HCT116 (cell line): ENCODE data around the gene PARVA. TPM values are rescaled to one million over a fixed set of nuclear protein-coding genes. Genes with fewer than 3 reads are reported as not detected.

Experiments used
- ATAC-seq: fragments of 200-7000 bp; cut with Tn5 transposase; 2 replicates; pipeline ENCODE4 v1.9.1; 2020; ENCODE audit warnings: mild to moderate bottlenecking, moderate library complexity
- BruUV-seq: library from RNA; stranded (reverse); fragments of 400-500 nt; replicated peaks from 2 replicates; lab custom pipeline; 2021; lab: Mats Ljungman, UMichigan
- CTCF ChIA-PET: fragments of 300-600 bp; sonication (Branson Sonifier 250); formaldehyde crosslinking; loops from one replicate; lab custom pipeline; 2021; ENCODE audit warnings: antibody characterized with exemption; lab: Charles Lee
- POLR2A ChIA-PET: fragments of 300-600, 350-600 bp; sonication (Branson Sonifier 250); formaldehyde crosslinking; loops from one replicate; lab custom pipeline; 2021; ENCODE audit warnings: antibody characterized with exemption; lab: Charles Lee
- RAD21 ChIA-PET, 2 experiments: fragments of 300-600 bp; sonication (Branson Sonifier 250); formaldehyde crosslinking; loops; one replicate each; lab custom pipeline; 2023; ENCODE audit warnings: low total read pairs in 2 of 2; ENCODE audit not compliant: uncharacterized antibody in 2 of 2, unreplicated experiment in 2 of 2, low non-redundant PET in 1 of 2; lab: Charles Lee
- DNase-seq: peaks from one replicate; pipeline ENCODE4 v3.0.0-alpha.2; 2010; ENCODE audit warnings: low read depth, low spot score
- H2AFZ ChIP-seq: fragments of 200-600 bp; shearing (Covaris generic), sonication (generic); 2 replicates; pipeline ENCODE4 v1.6.1; 2017; ENCODE audit warnings: low read depth, mixed run types, mixed read lengths, antibody characterized with exemption, low read length; ENCODE audit not compliant: poor library complexity, severe bottlenecking
- H3K27ac ChIP-seq: 2 replicates; pipeline ENCODE4 v1.5.1; 2012; ENCODE audit warnings: low read depth, low read length
- H3K27me3 ChIP-seq: fragments of 200-600 bp; sonication (generic); 2 replicates; pipeline ENCODE4 v1.6.1; 2016; ENCODE audit warnings: mixed run types, low read length, mixed read lengths; ENCODE audit not compliant: insufficient read depth
- H3K36me3 ChIP-seq, 2 experiments: fragments of 200-500 bp in 1 of 2; fragments of 200-600 bp in 1 of 2; sonication (Bioruptor generic) in 1 of 2; sonication (generic) in 1 of 2; 2 replicates each; pipeline versions ENCODE4 v1.5.1 to v1.6.1; 2014 to 2016; ENCODE audit warnings: low read length in 2 of 2, inconsistent platforms in 1 of 2, mixed read lengths in 1 of 2, mixed run types in 1 of 2; ENCODE audit not compliant: insufficient read depth in 2 of 2, control insufficient read depth in 1 of 2
- H3K4me1 ChIP-seq, 2 experiments: fragments of 200-600 bp in 1 of 2; sonication (generic) in 1 of 2; 2 replicates each; pipeline versions ENCODE4 v1.5.1 to v1.6.1; 2012 to 2017; ENCODE audit warnings: low read length in 2 of 2, inconsistent platforms in 1 of 2, mild to moderate bottlenecking in 1 of 2, mixed read lengths in 1 of 2, mixed run types in 1 of 2, moderate library complexity in 1 of 2; ENCODE audit not compliant: insufficient read depth in 2 of 2, control insufficient read depth in 1 of 2
- H3K4me2 ChIP-seq: fragments of 200-600 bp; sonication (generic); 2 replicates; pipeline ENCODE4 v1.6.1; 2017; ENCODE audit warnings: mixed run types, low read length, mixed read lengths
- H3K4me3 ChIP-seq, 2 experiments: fragments of 200-600 bp in 1 of 2; sonication (generic) in 1 of 2; replicated peaks in 1 of 2; 2 replicates each; pipeline ENCODE4 v1.5.1; 2011 to 2016; ENCODE audit warnings: low read length in 2 of 2, control low read depth in 1 of 2, low read depth in 1 of 2, mild to moderate bottlenecking in 1 of 2, mixed read lengths in 1 of 2, mixed run types in 1 of 2
- H3K79me2 ChIP-seq: fragments of 200-600 bp; sonication (generic); 2 replicates; pipeline ENCODE4 v1.6.1; 2017; ENCODE audit warnings: mild to moderate bottlenecking, mixed run types, low read length, moderate library complexity, mixed read lengths; ENCODE audit not compliant: insufficient read depth
- H3K9ac ChIP-seq: fragments of 200-600 bp; sonication (generic); 2 replicates; pipeline ENCODE4 v1.6.1; 2016; ENCODE audit warnings: low read length, mixed read lengths
- H3K9me2 ChIP-seq: fragments of 200-600 bp; sonication (generic), shearing (Covaris generic); 2 replicates; pipeline ENCODE4 v1.6.1; 2017; ENCODE audit warnings: mixed run types, mild to moderate bottlenecking, moderate library complexity; ENCODE audit not compliant: insufficient read depth
- H3K9me3 ChIP-seq, 2 experiments: fragments of 200-500 bp in 1 of 2; fragments of 200-600 bp in 1 of 2; sonication (Bioruptor generic) in 1 of 2; sonication (generic) in 1 of 2; 2 replicates each; pipeline ENCODE4 v1.6.1; 2014 to 2017; ENCODE audit warnings: low read length in 2 of 2, mixed read lengths in 2 of 2, inconsistent platforms in 1 of 2, low read depth in 1 of 2, mild to moderate bottlenecking in 1 of 2, mixed run types in 1 of 2, moderate library complexity in 1 of 2; ENCODE audit not compliant: control insufficient read depth in 1 of 2, insufficient read depth in 1 of 2
- H4K20me1 ChIP-seq: fragments of 200-600 bp; sonication (generic), shearing (Covaris generic); 2 replicates; pipeline ENCODE4 v1.6.1; 2017; ENCODE audit warnings: mixed run types, mild to moderate bottlenecking, moderate library complexity; ENCODE audit not compliant: insufficient read depth
- CBX3 ChIP-seq: IDR thresholded peaks from 2 replicates; pipeline ENCODE4 v1.6.1; 2012; ENCODE audit warnings: low read depth
- CEBPB ChIP-seq: IDR thresholded peaks from 2 replicates; pipeline ENCODE4 v1.6.1; 2012; ENCODE audit warnings: low read depth
- EGR1 ChIP-seq: IDR thresholded peaks from 2 replicates; pipeline ENCODE4 v1.6.1; 2012; ENCODE audit warnings: low read depth
- ELF1 ChIP-seq: IDR thresholded peaks from 2 replicates; pipeline ENCODE4 v1.6.1; 2012; ENCODE audit warnings: low read depth, borderline replicate concordance
- EZH2 ChIP-seq: fragments of 200-600 bp; sonication (generic); IDR thresholded peaks from 2 replicates; pipeline ENCODE4 v1.6.1; 2017; ENCODE audit warnings: antibody characterized with exemption, mixed run types
- EZH2phosphoT487 ChIP-seq: fragments of 200-600 bp; IDR thresholded peaks from 2 replicates; pipeline ENCODE4 v1.6.1; 2018; ENCODE audit warnings: antibody characterized with exemption, borderline replicate concordance
- FOSL1 ChIP-seq: IDR thresholded peaks from 2 replicates; pipeline ENCODE4 v1.6.1; 2012; ENCODE audit warnings: low read depth
- POLR2A ChIP-seq: IDR thresholded peaks from 2 replicates; pipeline ENCODE4 v1.7.0; 2011; ENCODE audit warnings: borderline replicate concordance; ENCODE audit not compliant: insufficient read depth, insufficient read length; ENCODE audit errors: extremely low read depth
- POLR2AphosphoS5 ChIP-seq: IDR thresholded peaks from 2 replicates; pipeline ENCODE4 v1.6.1; 2011; ENCODE audit warnings: mild to moderate bottlenecking, low read depth, low read length, moderate library complexity
- SIN3A ChIP-seq: IDR thresholded peaks from 2 replicates; pipeline ENCODE4 v1.6.1; 2012; ENCODE audit warnings: low read depth
- SP1 ChIP-seq: IDR thresholded peaks from 2 replicates; pipeline ENCODE4 v1.6.1; 2012; ENCODE audit warnings: low read depth
- SRF ChIP-seq: IDR thresholded peaks from 2 replicates; pipeline ENCODE4 v1.6.1; 2012; ENCODE audit warnings: low read depth
- YY1 ChIP-seq: IDR thresholded peaks from 2 replicates; pipeline ENCODE4 v1.6.1; 2011; ENCODE audit warnings: low read length, low read depth, moderate library complexity, mild to moderate bottlenecking; ENCODE audit not compliant: insufficient replicate concordance; ENCODE audit errors: extremely low read depth
- ZFX ChIP-seq: fragments of 450-650 bp; IDR thresholded peaks from 2 replicates; pipeline ENCODE4 v1.6.1; 2017
- ZNF274 ChIP-seq: fragments of 200-500 bp; sonication (Bioruptor generic); IDR thresholded peaks from 2 replicates; pipeline ENCODE4 v1.6.1; 2014; ENCODE audit warnings: mild to moderate bottlenecking, low read depth, low read length, inconsistent platforms
- intact Hi-C: fragments of 100-400 bp; cut with micrococcal nuclease; formaldehyde crosslinking; loops from 2 replicates; pipeline ENCODE4 v1.10.0; 2022
- total RNA-seq: library from RNA; stranded (reverse); gene quantifications from one replicate; pipeline ENCODE4 v1.2.1, GENCODE V29; 2021; ENCODE audit not compliant: unreplicated experiment
- TF ChIP-seq, protein P1 (sequence below): IDR thresholded peaks from 2 replicates; pipeline ENCODE4 v1.6.1; 2012
- TF ChIP-seq, protein P2 (sequence below), 3 experiments: fragments of 200-600 bp in 1 of 3; sonication (generic) in 1 of 3; IDR thresholded peaks in 2 of 3; conservative IDR thresholded peaks in 1 of 3; 2 replicates each; pipeline ENCODE4 v1.5.1; 2012 to 2017; ENCODE audit warnings: low read depth in 2 of 3, low read length in 2 of 3, antibody characterized with exemption in 1 of 3, borderline replicate concordance in 1 of 3, control low read depth in 1 of 3, mild to moderate bottlenecking in 1 of 3, mixed read lengths in 1 of 3, mixed run types in 1 of 3, moderate library complexity in 1 of 3; ENCODE audit not compliant: insufficient read depth in 1 of 3
- TF ChIP-seq, protein P3 (sequence below): IDR thresholded peaks from 2 replicates; pipeline ENCODE4 v1.6.1; 2011; ENCODE audit warnings: mild to moderate bottlenecking, low read length, moderate library complexity; ENCODE audit not compliant: insufficient replicate concordance; ENCODE audit errors: extremely low read depth
- TF ChIP-seq, protein P4 (sequence below): IDR thresholded peaks from 2 replicates; pipeline ENCODE4 v1.6.1; 2012; ENCODE audit warnings: low read depth

The PARVA gene
- total RNA-seq, 1 experiment from 2014 or later, result 18.4 TPM

DNA sequence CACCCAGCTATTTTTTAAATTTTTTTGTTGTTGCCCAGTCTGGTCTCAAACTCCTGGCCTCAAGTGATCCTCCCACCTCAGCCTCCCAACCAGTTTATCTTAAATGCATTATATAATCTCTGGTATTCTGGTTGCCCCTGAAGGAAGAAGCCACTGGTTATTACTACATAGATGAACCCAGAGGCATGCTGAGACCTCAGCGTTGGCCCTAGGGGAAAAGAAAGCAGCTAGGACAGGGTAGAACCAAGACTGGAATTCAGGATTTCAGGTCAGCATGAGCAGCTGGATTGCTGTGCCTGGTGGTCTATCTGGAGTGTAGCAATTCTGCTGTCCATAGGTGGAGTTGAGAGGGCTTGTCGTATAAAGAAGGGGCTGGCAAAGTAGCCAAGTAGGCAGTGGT, 67.2 kb downstream of the PARVA start:
- Histone ChIP-seq H3K4me1 (peaks cover 0 to under 1% of the 10 kb centered on the region in 2 experiments; a peak in 1 of 4 replicates), H3K27ac (no peak overlapping the region), H3K36me3 (no peaks in the 10 kb centered on the region), H3K27me3 (no peaks in the 10 kb centered on the region), H3K9me2 (no peaks in the 10 kb centered on the region), H2AFZ (no peak overlapping the region), H3K9ac (no peak overlapping the region), H3K79me2 (no peaks in the 10 kb centered on the region), H3K4me3 (no peak overlapping the region), H3K9me3 (no peaks in the 10 kb centered on the region), H3K4me2 (no peak overlapping the region), H4K20me1 (no peaks in the 10 kb centered on the region)
- ATAC-seq (no peak), DNase-seq (no peak)
- TF ChIP-seq SRF (no peak), EGR1 (no peak), FOSL1 (no peak), SIN3A (no peak), ZFX (no peak), EZH2 (no peak), EZH2phosphoT487 (no peak), POLR2A (no peak), ELF1 (no peak), YY1 (no peak), CEBPB (no peak), SP1 (no peak), POLR2AphosphoS5 (no peak), CBX3 (no peak), ZNF274 (no peak)
- TF ChIP-seq, protein P1, sequence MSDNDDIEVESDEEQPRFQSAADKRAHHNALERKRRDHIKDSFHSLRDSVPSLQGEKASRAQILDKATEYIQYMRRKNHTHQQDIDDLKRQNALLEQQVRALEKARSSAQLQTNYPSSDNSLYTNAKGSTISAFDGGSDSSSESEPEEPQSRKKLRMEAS, result no peak
- TF ChIP-seq, protein P2, sequence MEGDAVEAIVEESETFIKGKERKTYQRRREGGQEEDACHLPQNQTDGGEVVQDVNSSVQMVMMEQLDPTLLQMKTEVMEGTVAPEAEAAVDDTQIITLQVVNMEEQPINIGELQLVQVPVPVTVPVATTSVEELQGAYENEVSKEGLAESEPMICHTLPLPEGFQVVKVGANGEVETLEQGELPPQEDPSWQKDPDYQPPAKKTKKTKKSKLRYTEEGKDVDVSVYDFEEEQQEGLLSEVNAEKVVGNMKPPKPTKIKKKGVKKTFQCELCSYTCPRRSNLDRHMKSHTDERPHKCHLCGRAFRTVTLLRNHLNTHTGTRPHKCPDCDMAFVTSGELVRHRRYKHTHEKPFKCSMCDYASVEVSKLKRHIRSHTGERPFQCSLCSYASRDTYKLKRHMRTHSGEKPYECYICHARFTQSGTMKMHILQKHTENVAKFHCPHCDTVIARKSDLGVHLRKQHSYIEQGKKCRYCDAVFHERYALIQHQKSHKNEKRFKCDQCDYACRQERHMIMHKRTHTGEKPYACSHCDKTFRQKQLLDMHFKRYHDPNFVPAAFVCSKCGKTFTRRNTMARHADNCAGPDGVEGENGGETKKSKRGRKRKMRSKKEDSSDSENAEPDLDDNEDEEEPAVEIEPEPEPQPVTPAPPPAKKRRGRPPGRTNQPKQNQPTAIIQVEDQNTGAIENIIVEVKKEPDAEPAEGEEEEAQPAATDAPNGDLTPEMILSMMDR (IDR thresholded peaks at IDR 0.05 in 2 of 3, conservative IDR thresholded peaks at IDR 0.05 in 1 of 3; ENCODE audit: borderline replicate concordance in 1 of 3, insufficient read depth in 1 of 3, low read depth in 2 of 3, low read length in 2 of 3), result no peak
- TF ChIP-seq, protein P3, sequence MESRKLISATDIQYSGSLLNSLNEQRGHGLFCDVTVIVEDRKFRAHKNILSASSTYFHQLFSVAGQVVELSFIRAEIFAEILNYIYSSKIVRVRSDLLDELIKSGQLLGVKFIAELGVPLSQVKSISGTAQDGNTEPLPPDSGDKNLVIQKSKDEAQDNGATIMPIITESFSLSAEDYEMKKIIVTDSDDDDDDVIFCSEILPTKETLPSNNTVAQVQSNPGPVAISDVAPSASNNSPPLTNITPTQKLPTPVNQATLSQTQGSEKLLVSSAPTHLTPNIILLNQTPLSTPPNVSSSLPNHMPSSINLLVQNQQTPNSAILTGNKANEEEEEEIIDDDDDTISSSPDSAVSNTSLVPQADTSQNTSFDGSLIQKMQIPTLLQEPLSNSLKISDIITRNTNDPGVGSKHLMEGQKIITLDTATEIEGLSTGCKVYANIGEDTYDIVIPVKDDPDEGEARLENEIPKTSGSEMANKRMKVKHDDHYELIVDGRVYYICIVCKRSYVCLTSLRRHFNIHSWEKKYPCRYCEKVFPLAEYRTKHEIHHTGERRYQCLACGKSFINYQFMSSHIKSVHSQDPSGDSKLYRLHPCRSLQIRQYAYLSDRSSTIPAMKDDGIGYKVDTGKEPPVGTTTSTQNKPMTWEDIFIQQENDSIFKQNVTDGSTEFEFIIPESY, result no peak
- TF ChIP-seq, protein P4, sequence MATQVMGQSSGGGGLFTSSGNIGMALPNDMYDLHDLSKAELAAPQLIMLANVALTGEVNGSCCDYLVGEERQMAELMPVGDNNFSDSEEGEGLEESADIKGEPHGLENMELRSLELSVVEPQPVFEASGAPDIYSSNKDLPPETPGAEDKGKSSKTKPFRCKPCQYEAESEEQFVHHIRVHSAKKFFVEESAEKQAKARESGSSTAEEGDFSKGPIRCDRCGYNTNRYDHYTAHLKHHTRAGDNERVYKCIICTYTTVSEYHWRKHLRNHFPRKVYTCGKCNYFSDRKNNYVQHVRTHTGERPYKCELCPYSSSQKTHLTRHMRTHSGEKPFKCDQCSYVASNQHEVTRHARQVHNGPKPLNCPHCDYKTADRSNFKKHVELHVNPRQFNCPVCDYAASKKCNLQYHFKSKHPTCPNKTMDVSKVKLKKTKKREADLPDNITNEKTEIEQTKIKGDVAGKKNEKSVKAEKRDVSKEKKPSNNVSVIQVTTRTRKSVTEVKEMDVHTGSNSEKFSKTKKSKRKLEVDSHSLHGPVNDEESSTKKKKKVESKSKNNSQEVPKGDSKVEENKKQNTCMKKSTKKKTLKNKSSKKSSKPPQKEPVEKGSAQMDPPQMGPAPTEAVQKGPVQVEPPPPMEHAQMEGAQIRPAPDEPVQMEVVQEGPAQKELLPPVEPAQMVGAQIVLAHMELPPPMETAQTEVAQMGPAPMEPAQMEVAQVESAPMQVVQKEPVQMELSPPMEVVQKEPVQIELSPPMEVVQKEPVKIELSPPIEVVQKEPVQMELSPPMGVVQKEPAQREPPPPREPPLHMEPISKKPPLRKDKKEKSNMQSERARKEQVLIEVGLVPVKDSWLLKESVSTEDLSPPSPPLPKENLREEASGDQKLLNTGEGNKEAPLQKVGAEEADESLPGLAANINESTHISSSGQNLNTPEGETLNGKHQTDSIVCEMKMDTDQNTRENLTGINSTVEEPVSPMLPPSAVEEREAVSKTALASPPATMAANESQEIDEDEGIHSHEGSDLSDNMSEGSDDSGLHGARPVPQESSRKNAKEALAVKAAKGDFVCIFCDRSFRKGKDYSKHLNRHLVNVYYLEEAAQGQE, result no peak
- POLR2A ChIA-PET, result no interaction called here
- intact Hi-C loops, result no loop called here
- CTCF ChIA-PET, result no interaction called here
- no TSS peak for BruUV-seq
- RAD21 ChIA-PET, result no interaction called here
